ENCODE data around the gene MPP4.

DNA sequence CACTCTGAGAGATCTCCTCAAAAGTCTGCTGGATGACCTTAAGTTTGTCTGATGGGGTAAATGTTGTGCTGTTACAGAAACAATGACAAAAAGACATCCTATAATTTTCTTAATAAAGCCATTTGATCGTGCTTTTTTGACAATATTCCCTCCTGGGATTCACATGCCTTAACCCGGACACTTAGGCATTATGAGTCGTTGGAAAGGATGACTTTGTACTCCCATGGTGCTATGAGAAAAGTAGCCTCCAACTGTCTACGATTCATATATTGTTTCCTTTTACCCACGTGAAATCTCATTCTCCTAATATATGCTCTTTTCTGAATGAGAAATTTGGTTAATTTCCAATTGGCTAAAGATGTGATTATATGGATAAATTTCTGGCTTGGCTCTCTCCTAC lies 6.1 kb upstream of the MPP4 start:
- TF ChIP-seq NFIC (IDR thresholded peaks at IDR 0.05; ENCODE audit: low read depth, low read length) (no peak), HDAC2 (IDR thresholded peaks at IDR 0.05) (no peak), ASH2L (IDR thresholded peaks at IDR 0.05; ENCODE audit: borderline replicate concordance, low read depth) (no peak)
- TF ChIP-seq, protein P1, sequence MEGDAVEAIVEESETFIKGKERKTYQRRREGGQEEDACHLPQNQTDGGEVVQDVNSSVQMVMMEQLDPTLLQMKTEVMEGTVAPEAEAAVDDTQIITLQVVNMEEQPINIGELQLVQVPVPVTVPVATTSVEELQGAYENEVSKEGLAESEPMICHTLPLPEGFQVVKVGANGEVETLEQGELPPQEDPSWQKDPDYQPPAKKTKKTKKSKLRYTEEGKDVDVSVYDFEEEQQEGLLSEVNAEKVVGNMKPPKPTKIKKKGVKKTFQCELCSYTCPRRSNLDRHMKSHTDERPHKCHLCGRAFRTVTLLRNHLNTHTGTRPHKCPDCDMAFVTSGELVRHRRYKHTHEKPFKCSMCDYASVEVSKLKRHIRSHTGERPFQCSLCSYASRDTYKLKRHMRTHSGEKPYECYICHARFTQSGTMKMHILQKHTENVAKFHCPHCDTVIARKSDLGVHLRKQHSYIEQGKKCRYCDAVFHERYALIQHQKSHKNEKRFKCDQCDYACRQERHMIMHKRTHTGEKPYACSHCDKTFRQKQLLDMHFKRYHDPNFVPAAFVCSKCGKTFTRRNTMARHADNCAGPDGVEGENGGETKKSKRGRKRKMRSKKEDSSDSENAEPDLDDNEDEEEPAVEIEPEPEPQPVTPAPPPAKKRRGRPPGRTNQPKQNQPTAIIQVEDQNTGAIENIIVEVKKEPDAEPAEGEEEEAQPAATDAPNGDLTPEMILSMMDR (IDR thresholded peaks at IDR 0.05 in 2 of 3, conservative IDR thresholded peaks at IDR 0.05 in 1 of 3; ENCODE audit: control insufficient read depth in 2 of 3, extremely low read depth in 1 of 3, insufficient read depth in 1 of 3, low read depth in 3 of 3, low read length in 3 of 3): no peak
- TF ChIP-seq, protein P2, sequence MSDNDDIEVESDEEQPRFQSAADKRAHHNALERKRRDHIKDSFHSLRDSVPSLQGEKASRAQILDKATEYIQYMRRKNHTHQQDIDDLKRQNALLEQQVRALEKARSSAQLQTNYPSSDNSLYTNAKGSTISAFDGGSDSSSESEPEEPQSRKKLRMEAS (IDR thresholded peaks at IDR 0.05; ENCODE audit: low read depth, low read length): no peak
- TF ChIP-seq, protein P3, sequence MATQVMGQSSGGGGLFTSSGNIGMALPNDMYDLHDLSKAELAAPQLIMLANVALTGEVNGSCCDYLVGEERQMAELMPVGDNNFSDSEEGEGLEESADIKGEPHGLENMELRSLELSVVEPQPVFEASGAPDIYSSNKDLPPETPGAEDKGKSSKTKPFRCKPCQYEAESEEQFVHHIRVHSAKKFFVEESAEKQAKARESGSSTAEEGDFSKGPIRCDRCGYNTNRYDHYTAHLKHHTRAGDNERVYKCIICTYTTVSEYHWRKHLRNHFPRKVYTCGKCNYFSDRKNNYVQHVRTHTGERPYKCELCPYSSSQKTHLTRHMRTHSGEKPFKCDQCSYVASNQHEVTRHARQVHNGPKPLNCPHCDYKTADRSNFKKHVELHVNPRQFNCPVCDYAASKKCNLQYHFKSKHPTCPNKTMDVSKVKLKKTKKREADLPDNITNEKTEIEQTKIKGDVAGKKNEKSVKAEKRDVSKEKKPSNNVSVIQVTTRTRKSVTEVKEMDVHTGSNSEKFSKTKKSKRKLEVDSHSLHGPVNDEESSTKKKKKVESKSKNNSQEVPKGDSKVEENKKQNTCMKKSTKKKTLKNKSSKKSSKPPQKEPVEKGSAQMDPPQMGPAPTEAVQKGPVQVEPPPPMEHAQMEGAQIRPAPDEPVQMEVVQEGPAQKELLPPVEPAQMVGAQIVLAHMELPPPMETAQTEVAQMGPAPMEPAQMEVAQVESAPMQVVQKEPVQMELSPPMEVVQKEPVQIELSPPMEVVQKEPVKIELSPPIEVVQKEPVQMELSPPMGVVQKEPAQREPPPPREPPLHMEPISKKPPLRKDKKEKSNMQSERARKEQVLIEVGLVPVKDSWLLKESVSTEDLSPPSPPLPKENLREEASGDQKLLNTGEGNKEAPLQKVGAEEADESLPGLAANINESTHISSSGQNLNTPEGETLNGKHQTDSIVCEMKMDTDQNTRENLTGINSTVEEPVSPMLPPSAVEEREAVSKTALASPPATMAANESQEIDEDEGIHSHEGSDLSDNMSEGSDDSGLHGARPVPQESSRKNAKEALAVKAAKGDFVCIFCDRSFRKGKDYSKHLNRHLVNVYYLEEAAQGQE (IDR thresholded peaks at IDR 0.05; ENCODE audit: low read depth, low read length): no peak
